GM20431 (cell line): ENCODE results near the gene TMEM8B.
"Not testable (repeated sequence)": the region's sequence is repeated elsewhere in the genome, so short reads cannot be mapped to it uniquely, and the experiment has no call there.

ENCODE experiments used
- in situ Hi-C: fragments of 300-500 bp; cut with MseI, MboI; formaldehyde crosslinking; loops from one replicate; pipeline ENCODE4 v1.15.0; 2020; ENCODE audit warnings: low sequenced_read_pairs; ENCODE audit not compliant: unreplicated experiment

The TMEM8B gene

GRCh38 chr9:35904338-35904737, 75.3 kb downstream of the TMEM8B start:
- in situ Hi-C loops: no loop called here

- in situ Hi-C loops: no loop called here
Observed at GRCh38 chr9:35905051-35905781, 76.2 kb downstream of the TMEM8B start.

GRCh38 chr9:35905912-35906679, 77.1 kb downstream of the TMEM8B start, which contains the start of gene HRCT1:
Gene HRCT1, plus strand, starts transcription at chr9:35906202. Its CDS starts 86 bp downstream, at chr9:35906288.
- in situ Hi-C loops: no loop called here

GRCh38 chr9:35906923-35907699, 78.1 kb downstream of the TMEM8B start:
- in situ Hi-C loops: no loop called here

GRCh38 chr9:35907711-35908503, 78.9 kb downstream of the TMEM8B start:
- in situ Hi-C loops: no loop called here

- in situ Hi-C loops: no loop called here
Observed at GRCh38 chr9:35908504-35909125, 79.6 kb downstream of the TMEM8B start.

- in situ Hi-C loops: no loop called here
Observed at GRCh38 chr9:35909274-35909673, 80.2 kb downstream of the TMEM8B start, which contains the start of gene SPAAR. Gene SPAAR, plus strand, starts transcription at chr9:35909490. Its CDS starts 974 bp downstream, at chr9:35910464.

- in situ Hi-C loops: no loop called here
Observed at GRCh38 chr9:35909687-35910612, 80.9 kb downstream of the TMEM8B start.

- in situ Hi-C loops: no loop called here
Observed at GRCh38 chr9:35910613-35911359, 81.8 kb downstream of the TMEM8B start.

- in situ Hi-C loops: no loop called here
Observed at GRCh38 chr9:35911690-35912089, 82.7 kb downstream of the TMEM8B start.

GRCh38 chr9:35912791-35913400, 83.9 kb downstream of the TMEM8B start:
- in situ Hi-C loops: no loop called here

- in situ Hi-C loops: not testable (repeated sequence)
Observed at GRCh38 chr9:35913429-35913828, 84.4 kb downstream of the TMEM8B start.

GRCh38 chr9:35914301-35914807, 85.3 kb downstream of the TMEM8B start:
- in situ Hi-C loops: no loop called here
